HG02642 (cell line): Measurements from ENCODE around the gene RNLS.
"Not testable (repeated sequence)": the region's sequence is repeated elsewhere in the genome, so short reads cannot be mapped to it uniquely, and the experiment has no call there.

Experiments used
- ATAC-seq: cut with Tn5 transposase; IDR thresholded peaks from one replicate; pipeline ENCODE4 v1.9.1; 2021; ENCODE audit warnings: mild to moderate bottlenecking; ENCODE audit not compliant: unreplicated experiment, poor library complexity

Gene RNLS

GRCh38 chr10:88315755-88316154 lies 267.4 kb downstream of the RNLS start:
- no peak for ATAC-seq

GRCh38 chr10:88314362-88314761 lies 268.8 kb downstream of the RNLS start:
- no peak for ATAC-seq

GRCh38 chr10:88313878-88314277 lies 269.2 kb downstream of the RNLS start:
- no peak for ATAC-seq

DNA sequence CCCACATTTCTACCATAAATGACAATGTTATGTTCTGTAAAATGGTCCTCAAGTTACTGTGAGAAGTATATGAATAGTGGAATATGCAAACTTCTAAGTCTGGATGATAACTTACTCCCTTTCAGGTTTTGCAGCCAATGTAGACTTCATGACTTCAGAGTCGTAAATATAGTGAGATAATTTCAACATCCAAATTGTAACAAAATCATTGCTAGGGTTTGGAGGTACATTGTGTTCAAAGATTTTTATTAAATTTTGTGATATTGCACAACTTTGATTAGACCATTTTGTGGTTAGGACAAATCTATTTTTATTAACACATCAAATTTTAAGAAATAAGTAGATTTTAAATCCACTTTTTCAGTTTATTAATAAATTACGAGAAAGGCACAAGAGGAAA lies 270.3 kb downstream of the RNLS start:
- no peak for ATAC-seq

DNA sequence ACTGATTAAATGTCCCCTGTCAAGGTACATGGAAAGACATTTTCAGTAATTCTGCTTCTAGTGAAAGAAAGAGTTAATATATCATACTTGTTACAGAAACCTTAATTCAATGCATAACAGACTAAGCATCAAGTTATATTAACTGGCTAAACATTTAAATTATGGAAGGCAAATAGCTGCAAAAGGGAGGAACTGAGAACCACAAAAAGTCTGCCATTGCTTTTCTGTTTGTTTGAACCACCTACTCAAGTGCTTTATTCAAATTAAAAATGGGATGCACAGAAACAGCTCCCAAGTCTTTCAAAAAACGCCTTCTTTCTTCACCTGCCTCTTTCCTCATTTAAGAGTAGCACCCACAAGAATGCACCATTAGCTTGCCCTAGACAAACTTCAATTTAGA lies 271.9 kb downstream of the RNLS start:
- ATAC-seq, result no peak

DNA sequence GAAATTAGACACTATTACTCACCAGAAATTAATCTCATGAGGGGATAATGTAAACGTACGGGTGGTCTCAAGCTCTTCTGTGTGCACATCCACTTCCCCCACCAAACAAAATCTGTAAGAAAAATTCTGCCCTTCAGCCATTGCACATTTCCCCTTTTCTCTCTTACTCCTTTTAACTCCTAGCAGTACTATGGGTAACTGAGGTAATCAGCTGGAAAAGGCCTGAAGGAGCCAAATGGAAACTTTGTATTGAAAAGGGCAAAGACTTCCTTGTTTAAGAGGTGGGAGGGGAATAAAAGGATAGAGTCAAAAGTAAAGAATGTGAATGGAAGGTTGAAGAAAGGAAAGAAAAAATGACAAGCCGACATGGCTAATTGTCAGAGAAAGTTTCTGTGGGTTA lies 273.8 kb downstream of the RNLS start:
- no peak for ATAC-seq

DNA sequence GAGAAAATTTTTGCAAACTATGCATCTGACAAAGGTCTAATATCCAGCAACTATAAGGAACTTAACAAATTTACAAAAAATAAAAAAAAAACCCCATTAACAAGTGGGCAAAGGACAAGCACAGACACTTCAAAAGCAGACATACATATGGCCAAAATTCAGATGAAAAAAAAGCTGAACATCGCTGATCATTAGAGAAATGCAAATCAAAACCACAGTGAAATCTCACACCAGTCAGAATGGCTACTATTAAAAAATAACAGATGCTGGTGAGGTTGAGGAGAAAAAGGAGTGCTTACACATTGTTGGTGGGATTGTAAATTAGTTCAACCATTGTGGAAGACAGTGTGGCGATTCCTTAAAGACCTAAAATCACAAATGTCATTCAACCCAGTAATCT lies 274.8 kb downstream of the RNLS start:
- ATAC-seq, result not testable (repeated sequence)

- no peak for ATAC-seq
These were observed 283.3 kb downstream of the RNLS start for GRCh38 chr10:88299787-88300186.

- no peak for ATAC-seq
These were observed 286.0 kb downstream of the RNLS start for GRCh38 chr10:88297103-88297502.

DNA sequence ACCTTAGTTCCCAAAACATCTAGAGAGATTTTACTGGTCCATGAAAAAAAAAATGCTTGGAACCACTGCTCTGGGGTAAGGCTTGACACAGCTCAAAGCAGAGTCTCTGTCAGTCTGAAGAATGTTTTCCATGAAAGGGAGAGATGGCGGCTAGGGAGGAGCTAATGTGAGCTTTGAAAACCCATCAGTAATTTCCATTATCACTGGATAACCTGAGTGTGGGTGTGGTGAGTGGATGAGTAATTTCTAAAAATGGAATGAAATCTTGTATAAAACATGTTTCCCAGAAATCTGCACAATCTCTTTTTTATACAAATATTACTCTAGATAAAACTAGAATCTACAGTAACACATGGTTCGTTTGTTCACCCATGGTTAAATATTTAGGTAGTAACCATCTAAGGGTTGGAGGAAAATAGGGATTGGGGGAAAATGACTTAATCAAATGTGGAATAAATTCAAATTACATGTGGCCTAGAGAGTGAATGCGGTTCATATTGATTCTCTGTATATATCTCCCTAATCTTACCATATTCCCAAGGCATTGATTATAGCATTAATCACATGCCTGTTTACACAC lies 289.4 kb downstream of the RNLS start:
- ATAC-seq, result no peak

DNA sequence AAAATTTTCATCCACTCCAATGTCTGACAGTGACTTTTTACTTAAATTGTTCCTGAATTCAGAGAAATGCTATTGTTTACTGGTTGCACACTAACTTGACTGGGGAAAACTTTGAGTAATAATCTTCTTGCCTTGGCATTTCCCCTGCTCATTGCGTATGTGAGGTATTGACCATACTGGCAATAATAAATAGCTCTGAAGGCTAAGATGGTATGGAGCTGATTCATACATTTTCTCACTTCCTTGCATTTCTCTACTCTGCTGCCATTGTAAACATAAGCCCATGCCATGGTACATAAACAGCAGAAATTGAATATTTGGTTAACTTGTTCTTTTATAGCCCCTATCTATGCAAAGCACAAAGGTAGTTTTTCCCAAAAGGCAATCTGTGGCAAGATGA lies 290.0 kb downstream of the RNLS start:
- no peak for ATAC-seq

DNA sequence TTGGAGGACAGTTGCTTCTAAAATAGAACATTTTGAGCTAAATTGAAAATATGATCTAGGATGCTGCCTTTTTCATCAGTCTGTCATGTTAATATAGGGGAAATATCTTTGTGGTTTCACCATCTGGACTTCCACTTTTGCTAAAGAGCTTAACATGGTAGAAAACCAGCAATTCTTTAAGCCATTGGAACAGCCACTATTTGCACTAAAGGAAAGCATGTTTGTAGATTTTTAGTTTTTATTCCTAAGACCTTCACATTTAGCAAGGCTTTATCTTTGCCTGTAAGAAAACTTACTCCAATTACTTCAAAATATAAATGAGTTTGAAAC lies 291.0 kb downstream of the RNLS start:
- ATAC-seq, result peak; percentile 38

- ATAC-seq, result no peak
These were observed 291.6 kb downstream of the RNLS start for GRCh38 chr10:88291289-88292184.

- ATAC-seq, result no peak
These were observed 293.8 kb downstream of the RNLS start for GRCh38 chr10:88289342-88289741.

DNA sequence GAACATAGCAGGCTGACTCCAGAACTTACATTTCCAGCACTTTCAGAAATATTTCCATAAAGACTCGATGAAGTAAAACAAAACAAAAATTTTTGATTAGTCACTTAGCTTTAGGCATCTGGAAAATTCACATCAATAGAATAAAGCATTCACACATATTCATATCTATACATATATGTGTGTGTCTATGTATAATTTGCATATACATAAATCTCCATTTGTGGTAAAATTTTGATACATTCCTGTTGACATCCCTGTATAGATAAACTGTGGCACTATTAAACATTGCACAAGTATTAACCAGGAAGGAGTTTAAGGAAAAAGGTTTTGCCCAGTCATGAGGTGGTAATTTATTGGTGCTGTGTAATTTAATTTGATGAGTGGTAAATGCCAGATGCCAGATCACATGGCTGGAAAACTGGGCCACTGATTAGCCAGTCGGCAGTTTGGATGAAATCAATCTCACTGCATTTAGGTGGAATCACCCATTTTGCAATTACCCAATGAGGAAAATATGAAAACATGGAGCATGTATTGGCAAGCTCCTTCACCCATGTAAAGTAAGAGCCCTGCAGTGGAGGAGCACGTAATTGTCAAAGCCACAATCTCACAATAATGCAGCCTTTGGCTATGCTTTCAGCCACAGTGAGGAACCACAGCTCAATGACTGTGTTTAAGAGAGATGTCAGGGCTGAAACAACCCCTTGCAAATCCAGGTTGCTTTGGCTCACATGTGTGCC lies 294.6 kb downstream of the RNLS start:
- peak; percentile 52 for ATAC-seq

DNA sequence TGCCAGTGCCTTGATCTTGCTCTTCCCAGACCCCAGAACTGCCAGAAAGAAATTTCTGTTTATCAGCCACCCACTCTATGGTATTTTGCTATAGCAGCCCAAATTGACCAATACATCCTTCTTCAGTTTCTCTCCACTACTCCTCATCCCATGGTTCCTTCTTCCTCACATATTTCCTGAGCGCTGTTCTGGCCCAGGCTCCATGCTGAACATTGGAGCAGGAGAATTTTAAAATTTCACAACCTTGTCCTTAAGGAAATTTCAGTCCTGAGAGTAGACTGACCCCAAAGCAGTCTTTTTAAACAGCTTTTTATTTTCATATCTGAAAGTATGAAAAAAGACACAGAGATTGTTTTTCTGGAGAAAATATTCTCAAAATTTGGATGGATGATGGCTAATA lies 297.1 kb downstream of the RNLS start:
- ATAC-seq, result no peak

DNA sequence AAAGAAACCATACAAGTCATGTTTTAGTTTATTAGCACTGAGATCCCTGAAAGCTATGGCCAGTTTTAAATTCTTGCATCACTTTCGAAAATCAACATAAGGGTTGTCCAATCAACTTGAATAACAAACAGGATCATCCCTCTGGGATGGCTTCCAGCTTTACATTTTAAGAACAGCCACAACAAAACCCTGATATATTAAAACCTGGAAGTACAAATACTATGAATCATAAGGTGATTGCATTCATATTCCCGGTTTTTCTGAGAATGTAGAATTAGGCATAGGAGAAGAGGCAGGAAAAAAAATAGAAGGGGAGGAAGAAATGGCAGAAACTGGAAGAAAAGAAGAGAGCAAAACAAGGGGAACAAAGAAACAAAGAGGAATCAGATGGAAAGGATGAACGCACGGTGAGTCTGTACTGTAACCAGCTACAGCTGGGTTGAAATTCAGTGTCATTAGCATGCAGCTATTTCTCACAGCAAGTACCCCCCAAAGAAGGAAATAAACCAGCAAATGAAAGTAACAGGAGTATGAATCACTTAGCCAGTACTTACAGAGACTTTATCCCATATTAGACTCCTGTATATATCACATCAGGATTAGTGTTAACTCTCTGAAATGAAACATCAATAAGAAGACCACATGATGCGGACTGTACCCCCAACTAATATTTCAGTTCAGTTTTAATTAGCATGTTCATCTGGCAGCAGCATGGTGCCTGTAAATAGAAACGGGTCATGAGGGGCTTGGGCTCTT lies 301.3 kb downstream of the RNLS start:
- ATAC-seq, result no peak

GRCh38 chr10:88280518-88280917 lies 302.6 kb downstream of the RNLS start:
- no peak for ATAC-seq

DNA sequence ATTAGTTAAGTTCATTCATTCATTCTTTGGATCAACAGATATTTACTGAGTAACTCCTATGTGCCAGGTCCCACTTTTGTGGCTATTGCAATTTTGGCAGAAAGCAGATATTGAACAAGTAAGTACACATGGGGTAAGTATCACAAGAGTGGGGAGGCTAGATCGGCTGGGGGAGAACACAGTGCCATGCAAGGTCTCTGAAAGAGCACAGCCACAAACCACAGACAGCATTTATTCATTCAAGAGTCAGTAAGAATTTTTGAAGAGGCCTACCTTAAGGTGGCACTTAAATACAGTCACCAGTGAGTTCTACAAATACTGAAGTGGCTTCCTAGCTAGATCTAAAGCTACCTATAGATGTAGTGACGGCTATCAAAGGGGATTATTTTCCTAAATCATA lies 304.2 kb downstream of the RNLS start:
- ATAC-seq, result no peak

- not testable (repeated sequence) for ATAC-seq
These were observed 306.2 kb downstream of the RNLS start for GRCh38 chr10:88276945-88277344.

DNA sequence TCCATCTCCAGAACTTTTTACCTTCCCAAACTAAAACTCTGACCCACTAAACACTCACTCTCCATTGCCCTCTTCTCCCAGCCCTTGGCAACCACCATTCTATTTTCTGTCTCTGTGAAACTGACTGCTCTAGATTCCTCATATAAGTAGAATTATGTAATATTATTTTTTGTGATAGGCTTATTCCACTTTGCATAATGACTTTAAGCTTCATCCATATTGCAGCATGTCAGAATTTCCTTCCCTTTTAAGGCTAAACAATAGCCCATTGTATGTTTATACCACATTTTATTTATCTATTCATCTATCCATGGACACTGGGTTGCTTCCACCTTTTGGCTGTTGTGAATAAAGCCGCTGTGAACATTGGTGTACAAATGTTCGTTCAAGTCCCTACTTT lies 308.8 kb downstream of the RNLS start:
- ATAC-seq, result no peak
